ENCODE results near the gene TRAK2. TPM values are rescaled to one million over a fixed set of nuclear protein-coding genes. Genes with fewer than 3 reads are reported as not detected.

TRAK2 gene
- total RNA-seq, 1 experiment from 2014 or later, result 15.2 TPM

DNA sequence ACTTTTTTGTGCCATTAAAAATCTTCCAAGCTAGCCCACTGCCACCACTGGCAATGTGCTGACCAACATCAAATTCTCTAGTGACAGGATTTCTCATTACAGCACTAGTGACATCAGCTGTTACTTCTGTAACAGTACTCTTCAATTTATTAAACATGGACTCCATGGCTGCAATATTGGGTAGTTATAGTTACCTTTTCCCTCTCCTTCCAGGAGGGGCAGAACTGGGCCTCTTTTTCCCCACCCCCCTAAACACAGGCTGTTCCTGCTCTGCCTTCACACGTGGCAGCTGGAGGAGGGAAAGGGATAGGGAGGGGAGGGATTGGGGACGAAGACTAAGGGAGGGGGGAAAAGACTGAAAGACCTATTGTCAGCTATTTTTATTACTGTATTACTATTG lies 38.1 kb downstream of the TRAK2 start:
- Histone ChIP-seq H3K4me2 (ENCODE audit: low read length) (no peak overlapping the region), H3K4me1 (ENCODE audit: control insufficient read depth in 1 of 2, insufficient read depth in 2 of 2, low read length in 2 of 2) (peaks cover 0 to 12% of the 10 kb centered on the region in 2 experiments; a peak in 1 of 4 replicates), H3K9me2 (ENCODE audit: insufficient read depth) (0 out of 2 replicates have a peak, but pooled peaks cover 3% of the 10 kb centered on the region), H3K4me3 (replicated peaks in 1 of 2; ENCODE audit: low read depth in 1 of 2, low read length in 2 of 2) (no peak overlapping the region), H3K79me2 (ENCODE audit: insufficient read depth, low read length) (no peaks in the 10 kb centered on the region), H3K27me3 (ENCODE audit: insufficient read depth, low read length) (no peaks in the 10 kb centered on the region), H3K27ac (ENCODE audit: low read depth, low read length) (no peak overlapping the region), H3K36me3 (ENCODE audit: control insufficient read depth in 1 of 2, insufficient read depth in 2 of 2, low read length in 2 of 2) (no peaks in the 10 kb centered on the region), H3K9me3 (ENCODE audit: control insufficient read depth in 1 of 2, insufficient read depth in 1 of 2, low read depth in 1 of 2, low read length in 2 of 2) (no peaks in the 10 kb centered on the region), H3K9ac (ENCODE audit: low read length) (no peak overlapping the region), H4K20me1 (ENCODE audit: insufficient read depth) (no peaks in the 10 kb centered on the region), H2AFZ (ENCODE audit: low read depth, low read length, poor library complexity, severe bottlenecking) (no peak overlapping the region)
- no TSS peak for BruUV-seq (replicated peaks)
- ChIA-PET POLR2A (no interaction called here), RAD21 (ENCODE audit: low non-redundant PET in 1 of 2, low total read pairs in 2 of 2, uncharacterized antibody in 2 of 2, unreplicated experiment in 2 of 2) (no interaction called here), CTCF (interaction anchor here (1.3 kb wide), 1 partner anchor 27 kb away, joined by 3 read pairs; no protein-coding TSS in a partner anchor)
- intact Hi-C loops (cut with micrococcal nuclease), result no loop called here
- peak; percentile 73 for ATAC-seq
- TF ChIP-seq CEBPB (IDR thresholded peaks at IDR 0.05; ENCODE audit: low read depth), result no peak
- TF ChIP-seq, protein P1, sequence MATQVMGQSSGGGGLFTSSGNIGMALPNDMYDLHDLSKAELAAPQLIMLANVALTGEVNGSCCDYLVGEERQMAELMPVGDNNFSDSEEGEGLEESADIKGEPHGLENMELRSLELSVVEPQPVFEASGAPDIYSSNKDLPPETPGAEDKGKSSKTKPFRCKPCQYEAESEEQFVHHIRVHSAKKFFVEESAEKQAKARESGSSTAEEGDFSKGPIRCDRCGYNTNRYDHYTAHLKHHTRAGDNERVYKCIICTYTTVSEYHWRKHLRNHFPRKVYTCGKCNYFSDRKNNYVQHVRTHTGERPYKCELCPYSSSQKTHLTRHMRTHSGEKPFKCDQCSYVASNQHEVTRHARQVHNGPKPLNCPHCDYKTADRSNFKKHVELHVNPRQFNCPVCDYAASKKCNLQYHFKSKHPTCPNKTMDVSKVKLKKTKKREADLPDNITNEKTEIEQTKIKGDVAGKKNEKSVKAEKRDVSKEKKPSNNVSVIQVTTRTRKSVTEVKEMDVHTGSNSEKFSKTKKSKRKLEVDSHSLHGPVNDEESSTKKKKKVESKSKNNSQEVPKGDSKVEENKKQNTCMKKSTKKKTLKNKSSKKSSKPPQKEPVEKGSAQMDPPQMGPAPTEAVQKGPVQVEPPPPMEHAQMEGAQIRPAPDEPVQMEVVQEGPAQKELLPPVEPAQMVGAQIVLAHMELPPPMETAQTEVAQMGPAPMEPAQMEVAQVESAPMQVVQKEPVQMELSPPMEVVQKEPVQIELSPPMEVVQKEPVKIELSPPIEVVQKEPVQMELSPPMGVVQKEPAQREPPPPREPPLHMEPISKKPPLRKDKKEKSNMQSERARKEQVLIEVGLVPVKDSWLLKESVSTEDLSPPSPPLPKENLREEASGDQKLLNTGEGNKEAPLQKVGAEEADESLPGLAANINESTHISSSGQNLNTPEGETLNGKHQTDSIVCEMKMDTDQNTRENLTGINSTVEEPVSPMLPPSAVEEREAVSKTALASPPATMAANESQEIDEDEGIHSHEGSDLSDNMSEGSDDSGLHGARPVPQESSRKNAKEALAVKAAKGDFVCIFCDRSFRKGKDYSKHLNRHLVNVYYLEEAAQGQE (IDR thresholded peaks at IDR 0.05; ENCODE audit: low read depth), result no peak
- TF ChIP-seq, protein P2, sequence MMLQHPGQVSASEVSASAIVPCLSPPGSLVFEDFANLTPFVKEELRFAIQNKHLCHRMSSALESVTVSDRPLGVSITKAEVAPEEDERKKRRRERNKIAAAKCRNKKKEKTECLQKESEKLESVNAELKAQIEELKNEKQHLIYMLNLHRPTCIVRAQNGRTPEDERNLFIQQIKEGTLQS (IDR thresholded peaks at IDR 0.05), result no peak
- no peak for TF ChIP-seq FOSL1 (IDR thresholded peaks at IDR 0.05; ENCODE audit: low read depth)
- no peak for TF ChIP-seq ZNF274 (IDR thresholded peaks at IDR 0.05; ENCODE audit: low read depth, low read length)
- no peak for TF ChIP-seq ELF1 (IDR thresholded peaks at IDR 0.05; ENCODE audit: borderline replicate concordance, low read depth)
- TF ChIP-seq POLR2AphosphoS5 (IDR thresholded peaks at IDR 0.05; ENCODE audit: low read depth, low read length), result no peak
- TF ChIP-seq, protein P3, sequence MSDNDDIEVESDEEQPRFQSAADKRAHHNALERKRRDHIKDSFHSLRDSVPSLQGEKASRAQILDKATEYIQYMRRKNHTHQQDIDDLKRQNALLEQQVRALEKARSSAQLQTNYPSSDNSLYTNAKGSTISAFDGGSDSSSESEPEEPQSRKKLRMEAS (IDR thresholded peaks at IDR 0.05), result no peak
- TF ChIP-seq, protein P4, sequence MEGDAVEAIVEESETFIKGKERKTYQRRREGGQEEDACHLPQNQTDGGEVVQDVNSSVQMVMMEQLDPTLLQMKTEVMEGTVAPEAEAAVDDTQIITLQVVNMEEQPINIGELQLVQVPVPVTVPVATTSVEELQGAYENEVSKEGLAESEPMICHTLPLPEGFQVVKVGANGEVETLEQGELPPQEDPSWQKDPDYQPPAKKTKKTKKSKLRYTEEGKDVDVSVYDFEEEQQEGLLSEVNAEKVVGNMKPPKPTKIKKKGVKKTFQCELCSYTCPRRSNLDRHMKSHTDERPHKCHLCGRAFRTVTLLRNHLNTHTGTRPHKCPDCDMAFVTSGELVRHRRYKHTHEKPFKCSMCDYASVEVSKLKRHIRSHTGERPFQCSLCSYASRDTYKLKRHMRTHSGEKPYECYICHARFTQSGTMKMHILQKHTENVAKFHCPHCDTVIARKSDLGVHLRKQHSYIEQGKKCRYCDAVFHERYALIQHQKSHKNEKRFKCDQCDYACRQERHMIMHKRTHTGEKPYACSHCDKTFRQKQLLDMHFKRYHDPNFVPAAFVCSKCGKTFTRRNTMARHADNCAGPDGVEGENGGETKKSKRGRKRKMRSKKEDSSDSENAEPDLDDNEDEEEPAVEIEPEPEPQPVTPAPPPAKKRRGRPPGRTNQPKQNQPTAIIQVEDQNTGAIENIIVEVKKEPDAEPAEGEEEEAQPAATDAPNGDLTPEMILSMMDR (IDR thresholded peaks at IDR 0.05 in 2 of 3, conservative IDR thresholded peaks at IDR 0.05 in 1 of 3; ENCODE audit: borderline replicate concordance in 1 of 3, insufficient read depth in 1 of 3, low read depth in 2 of 3, low read length in 2 of 3), result no peak
- no peak for TF ChIP-seq SRF (IDR thresholded peaks at IDR 0.05; ENCODE audit: low read depth)
- no peak for TF ChIP-seq EZH2phosphoT487 (IDR thresholded peaks at IDR 0.05; ENCODE audit: borderline replicate concordance)
- no peak for TF ChIP-seq POLR2A (IDR thresholded peaks at IDR 0.05; ENCODE audit: borderline replicate concordance, extremely low read depth, insufficient read depth, insufficient read length)
- TF ChIP-seq JUND (IDR thresholded peaks at IDR 0.05), result no peak
- no peak for TF ChIP-seq YY1 (IDR thresholded peaks at IDR 0.05; ENCODE audit: extremely low read depth, insufficient replicate concordance, low read depth, low read length)
- no peak for TF ChIP-seq EGR1 (IDR thresholded peaks at IDR 0.05; ENCODE audit: low read depth)
- TF ChIP-seq, protein P5, sequence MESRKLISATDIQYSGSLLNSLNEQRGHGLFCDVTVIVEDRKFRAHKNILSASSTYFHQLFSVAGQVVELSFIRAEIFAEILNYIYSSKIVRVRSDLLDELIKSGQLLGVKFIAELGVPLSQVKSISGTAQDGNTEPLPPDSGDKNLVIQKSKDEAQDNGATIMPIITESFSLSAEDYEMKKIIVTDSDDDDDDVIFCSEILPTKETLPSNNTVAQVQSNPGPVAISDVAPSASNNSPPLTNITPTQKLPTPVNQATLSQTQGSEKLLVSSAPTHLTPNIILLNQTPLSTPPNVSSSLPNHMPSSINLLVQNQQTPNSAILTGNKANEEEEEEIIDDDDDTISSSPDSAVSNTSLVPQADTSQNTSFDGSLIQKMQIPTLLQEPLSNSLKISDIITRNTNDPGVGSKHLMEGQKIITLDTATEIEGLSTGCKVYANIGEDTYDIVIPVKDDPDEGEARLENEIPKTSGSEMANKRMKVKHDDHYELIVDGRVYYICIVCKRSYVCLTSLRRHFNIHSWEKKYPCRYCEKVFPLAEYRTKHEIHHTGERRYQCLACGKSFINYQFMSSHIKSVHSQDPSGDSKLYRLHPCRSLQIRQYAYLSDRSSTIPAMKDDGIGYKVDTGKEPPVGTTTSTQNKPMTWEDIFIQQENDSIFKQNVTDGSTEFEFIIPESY (IDR thresholded peaks at IDR 0.05; ENCODE audit: extremely low read depth, insufficient replicate concordance, low read length), result no peak
- TF ChIP-seq EZH2 (IDR thresholded peaks at IDR 0.05), result no peak
- no peak for TF ChIP-seq SIN3A (IDR thresholded peaks at IDR 0.05; ENCODE audit: low read depth)
- no peak for TF ChIP-seq SP1 (IDR thresholded peaks at IDR 0.05; ENCODE audit: low read depth)
- no peak for DNase-seq (ENCODE audit: low read depth, low spot score)
